Neural crest cell (in vitro differentiated cells): ENCODE measurements around the gene SMIM5. TPM values are rescaled to one million over a fixed set of nuclear protein-coding genes. Genes with fewer than 3 reads are reported as not detected.

Experiments
- DNase-seq: peaks from one replicate; pipeline ENCODE4 v3.0.0; 2021; ENCODE audit warnings: low read depth, mixed read lengths, low spot score
- H3K27ac Mint-ChIP-seq: one replicate; pipeline ENCODE4 v1.8.0; 2021; ENCODE audit warnings: mild to moderate bottlenecking, mixed read lengths; ENCODE audit not compliant: unreplicated experiment
- H3K27me3 Mint-ChIP-seq: 2 replicates; pipeline ENCODE4 v1.8.0; 2021; ENCODE audit warnings: low read depth, mild to moderate bottlenecking, mixed read lengths
- H3K36me3 Mint-ChIP-seq: 2 replicates; pipeline ENCODE4 v1.8.0; 2021; ENCODE audit warnings: low read depth, mild to moderate bottlenecking, mixed read lengths
- H3K4me1 Mint-ChIP-seq: 2 replicates; pipeline ENCODE4 v1.8.0; 2021; ENCODE audit warnings: mixed read lengths
- H3K4me3 Mint-ChIP-seq: one replicate; pipeline ENCODE4 v1.8.0; 2021; ENCODE audit warnings: mild to moderate bottlenecking, mixed read lengths
- H3K9me3 Mint-ChIP-seq: 2 replicates; pipeline ENCODE4 v1.8.0; 2021; ENCODE audit warnings: mixed read lengths
- CTCF ChIP-seq: fragments of 200-600 bp; sonication (generic); conservative IDR thresholded peaks from 2 replicates; pipeline ENCODE4 v1.5.0; 2021; ENCODE audit warnings: antibody characterized with exemption, mild to moderate bottlenecking
- total RNA-seq: library from RNA; stranded (reverse); gene quantifications from 2 replicates; pipeline ENCODE4 v1.2.1, GENCODE V29; 2021

The SMIM5 gene
- total RNA-seq, 1 donor from 2014 or later, result not detected

GRCh38 chr17:75645889-75646637 lies 12.8 kb downstream of the SMIM5 start:
- no peak overlapping the region for H3K4me3 Mint-ChIP-seq
- no peaks in the 10 kb centered on the region for H3K36me3 Mint-ChIP-seq
- H3K4me1 Mint-ChIP-seq, result peaks cover 14% of the 10 kb centered on the region
- DNase-seq, result no peak
- no peaks in the 10 kb centered on the region for H3K9me3 Mint-ChIP-seq
- no peaks in the 10 kb centered on the region for H3K27me3 Mint-ChIP-seq
- no peak for TF ChIP-seq CTCF
- peak overlapping the region; percentile 75 for H3K27ac Mint-ChIP-seq

GRCh38 chr17:75646638-75646992 lies 13.4 kb downstream of the SMIM5 start:
- no peak overlapping the region for H3K27ac Mint-ChIP-seq
- H3K9me3 Mint-ChIP-seq, result no peaks in the 10 kb centered on the region
- H3K27me3 Mint-ChIP-seq, result no peaks in the 10 kb centered on the region
- no peak for TF ChIP-seq CTCF
- no peaks in the 10 kb centered on the region for H3K36me3 Mint-ChIP-seq
- peaks cover 14% of the 10 kb centered on the region for H3K4me1 Mint-ChIP-seq
- H3K4me3 Mint-ChIP-seq, result no peak overlapping the region
- no peak for DNase-seq

GRCh38 chr17:75647061-75647460 lies 13.8 kb downstream of the SMIM5 start:
- no peak overlapping the region for H3K27ac Mint-ChIP-seq
- TF ChIP-seq CTCF, result no peak

GRCh38 chr17:75647921-75648320 lies 14.7 kb downstream of the SMIM5 start:
- Mint-ChIP-seq H3K9me3 (no peaks in the 10 kb centered on the region), H3K27me3 (no peaks in the 10 kb centered on the region), H3K27ac (peak overlapping the region; percentile 12), H3K4me1 (peaks cover 14% of the 10 kb centered on the region), H3K36me3 (no peaks in the 10 kb centered on the region), H3K4me3 (no peak overlapping the region)
- DNase-seq, result no peak
- no peak for TF ChIP-seq CTCF

More at GRCh38 chr17:75647061-75647460, 13.8 kb downstream of the SMIM5 start:
- Mint-ChIP-seq H3K4me3 (no peak overlapping the region), H3K36me3 (no peaks in the 10 kb centered on the region), H3K27me3 (no peaks in the 10 kb centered on the region), H3K4me1 (peaks cover 14% of the 10 kb centered on the region), H3K9me3 (no peaks in the 10 kb centered on the region)
- DNase-seq, result no peak

GRCh38 chr17:75649687-75650086 lies 16.5 kb downstream of the SMIM5 start:
- no peak for TF ChIP-seq CTCF
- no peak overlapping the region for H3K27ac Mint-ChIP-seq
- H3K4me3 Mint-ChIP-seq, result no peak overlapping the region
- no peaks in the 10 kb centered on the region for H3K36me3 Mint-ChIP-seq
- H3K4me1 Mint-ChIP-seq, result peaks cover 14% of the 10 kb centered on the region
- DNase-seq, result no peak
- H3K9me3 Mint-ChIP-seq, result no peaks in the 10 kb centered on the region
- no peaks in the 10 kb centered on the region for H3K27me3 Mint-ChIP-seq
